ENCODE data around the gene ANKRD29. TPM values are rescaled to one million over a fixed set of nuclear protein-coding genes. Genes with fewer than 3 reads are reported as not detected.

Gene ANKRD29
- total and polyA plus RNA-seq, 10 of the 15 experiments (the other 5 are each of a cell fraction or from before 2014, with no cell fraction given), result 0.53 to 9.2 (median 1.6) TPM

DNA sequence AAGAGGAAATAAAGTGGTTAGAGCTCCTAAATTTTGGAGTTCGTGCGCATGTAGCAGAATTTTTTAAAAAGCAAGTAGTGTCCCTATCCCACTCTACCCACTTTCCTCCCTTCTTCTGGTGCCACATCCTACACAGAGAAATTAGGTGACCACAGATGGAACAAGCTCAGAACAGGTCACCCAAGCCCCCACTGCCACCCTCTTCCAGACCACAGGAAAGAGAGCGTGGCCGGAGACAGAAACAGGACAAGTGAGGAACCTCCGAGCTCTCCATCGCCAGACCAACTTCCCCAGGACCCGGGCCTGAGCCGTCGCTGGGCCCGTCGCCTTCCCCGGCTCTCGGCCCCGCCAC is 76.8 kb downstream of the ANKRD29 start:
- H3K27ac ChIP-seq (ENCODE audit: control insufficient read depth, insufficient read depth), result peak overlapping the region; percentile 96
- peak overlapping the region; percentile 82 for H3K4me2 ChIP-seq (ENCODE audit: control insufficient read depth, insufficient read depth)
- TF ChIP-seq NR2C1 (IDR thresholded peaks at IDR 0.05) (no peak), STAT3 (IDR thresholded peaks at IDR 0.05; ENCODE audit: low read depth, low read length) (no peak), MXI1 (IDR thresholded peaks at IDR 0.05; ENCODE audit: low read depth, low read length) (no peak), CREB1 (IDR thresholded peaks at IDR 0.05; ENCODE audit: low read depth) (no peak), ZSCAN29 (IDR thresholded peaks at IDR 0.05) (no peak), POLR2AphosphoS5 (IDR thresholded peaks at IDR 0.05; ENCODE audit: low read length) (no peak), HDAC6 (IDR thresholded peaks at IDR 0.05; ENCODE audit: unreplicated experiment) (no peak), NFYB (IDR thresholded peaks at IDR 0.05; ENCODE audit: insufficient read depth, low read depth, low read length) (no peak), BACH1 (IDR thresholded peaks at IDR 0.05; ENCODE audit: borderline replicate concordance) (no peak), NFXL1 (IDR thresholded peaks at IDR 0.05; ENCODE audit: borderline replicate concordance) (no peak)
- TF ChIP-seq, protein P1, sequence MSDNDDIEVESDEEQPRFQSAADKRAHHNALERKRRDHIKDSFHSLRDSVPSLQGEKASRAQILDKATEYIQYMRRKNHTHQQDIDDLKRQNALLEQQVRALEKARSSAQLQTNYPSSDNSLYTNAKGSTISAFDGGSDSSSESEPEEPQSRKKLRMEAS (IDR thresholded peaks at IDR 0.05; ENCODE audit: low read depth, low read length), result no peak
- TF ChIP-seq, protein P2, sequence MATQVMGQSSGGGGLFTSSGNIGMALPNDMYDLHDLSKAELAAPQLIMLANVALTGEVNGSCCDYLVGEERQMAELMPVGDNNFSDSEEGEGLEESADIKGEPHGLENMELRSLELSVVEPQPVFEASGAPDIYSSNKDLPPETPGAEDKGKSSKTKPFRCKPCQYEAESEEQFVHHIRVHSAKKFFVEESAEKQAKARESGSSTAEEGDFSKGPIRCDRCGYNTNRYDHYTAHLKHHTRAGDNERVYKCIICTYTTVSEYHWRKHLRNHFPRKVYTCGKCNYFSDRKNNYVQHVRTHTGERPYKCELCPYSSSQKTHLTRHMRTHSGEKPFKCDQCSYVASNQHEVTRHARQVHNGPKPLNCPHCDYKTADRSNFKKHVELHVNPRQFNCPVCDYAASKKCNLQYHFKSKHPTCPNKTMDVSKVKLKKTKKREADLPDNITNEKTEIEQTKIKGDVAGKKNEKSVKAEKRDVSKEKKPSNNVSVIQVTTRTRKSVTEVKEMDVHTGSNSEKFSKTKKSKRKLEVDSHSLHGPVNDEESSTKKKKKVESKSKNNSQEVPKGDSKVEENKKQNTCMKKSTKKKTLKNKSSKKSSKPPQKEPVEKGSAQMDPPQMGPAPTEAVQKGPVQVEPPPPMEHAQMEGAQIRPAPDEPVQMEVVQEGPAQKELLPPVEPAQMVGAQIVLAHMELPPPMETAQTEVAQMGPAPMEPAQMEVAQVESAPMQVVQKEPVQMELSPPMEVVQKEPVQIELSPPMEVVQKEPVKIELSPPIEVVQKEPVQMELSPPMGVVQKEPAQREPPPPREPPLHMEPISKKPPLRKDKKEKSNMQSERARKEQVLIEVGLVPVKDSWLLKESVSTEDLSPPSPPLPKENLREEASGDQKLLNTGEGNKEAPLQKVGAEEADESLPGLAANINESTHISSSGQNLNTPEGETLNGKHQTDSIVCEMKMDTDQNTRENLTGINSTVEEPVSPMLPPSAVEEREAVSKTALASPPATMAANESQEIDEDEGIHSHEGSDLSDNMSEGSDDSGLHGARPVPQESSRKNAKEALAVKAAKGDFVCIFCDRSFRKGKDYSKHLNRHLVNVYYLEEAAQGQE (IDR thresholded peaks at IDR 0.05; ENCODE audit: low read depth, low read length), result no peak
- TF ChIP-seq, protein P3, sequence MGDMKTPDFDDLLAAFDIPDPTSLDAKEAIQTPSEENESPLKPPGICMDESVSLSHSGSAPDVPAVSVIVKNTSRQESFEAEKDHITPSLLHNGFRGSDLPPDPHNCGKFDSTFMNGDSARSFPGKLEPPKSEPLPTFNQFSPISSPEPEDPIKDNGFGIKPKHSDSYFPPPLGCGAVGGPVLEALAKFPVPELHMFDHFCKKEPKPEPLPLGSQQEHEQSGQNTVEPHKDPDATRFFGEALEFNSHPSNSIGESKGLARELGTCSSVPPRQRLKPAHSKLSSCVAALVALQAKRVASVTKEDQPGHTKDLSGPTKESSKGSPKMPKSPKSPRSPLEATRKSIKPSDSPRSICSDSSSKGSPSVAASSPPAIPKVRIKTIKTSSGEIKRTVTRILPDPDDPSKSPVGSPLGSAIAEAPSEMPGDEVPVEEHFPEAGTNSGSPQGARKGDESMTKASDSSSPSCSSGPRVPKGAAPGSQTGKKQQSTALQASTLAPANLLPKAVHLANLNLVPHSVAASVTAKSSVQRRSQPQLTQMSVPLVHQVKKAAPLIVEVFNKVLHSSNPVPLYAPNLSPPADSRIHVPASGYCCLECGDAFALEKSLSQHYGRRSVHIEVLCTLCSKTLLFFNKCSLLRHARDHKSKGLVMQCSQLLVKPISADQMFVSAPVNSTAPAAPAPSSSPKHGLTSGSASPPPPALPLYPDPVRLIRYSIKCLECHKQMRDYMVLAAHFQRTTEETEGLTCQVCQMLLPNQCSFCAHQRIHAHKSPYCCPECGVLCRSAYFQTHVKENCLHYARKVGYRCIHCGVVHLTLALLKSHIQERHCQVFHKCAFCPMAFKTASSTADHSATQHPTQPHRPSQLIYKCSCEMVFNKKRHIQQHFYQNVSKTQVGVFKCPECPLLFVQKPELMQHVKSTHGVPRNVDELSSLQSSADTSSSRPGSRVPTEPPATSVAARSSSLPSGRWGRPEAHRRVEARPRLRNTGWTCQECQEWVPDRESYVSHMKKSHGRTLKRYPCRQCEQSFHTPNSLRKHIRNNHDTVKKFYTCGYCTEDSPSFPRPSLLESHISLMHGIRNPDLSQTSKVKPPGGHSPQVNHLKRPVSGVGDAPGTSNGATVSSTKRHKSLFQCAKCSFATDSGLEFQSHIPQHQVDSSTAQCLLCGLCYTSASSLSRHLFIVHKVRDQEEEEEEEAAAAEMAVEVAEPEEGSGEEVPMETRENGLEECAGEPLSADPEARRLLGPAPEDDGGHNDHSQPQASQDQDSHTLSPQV (IDR thresholded peaks at IDR 0.05), result no peak
- in situ Hi-C loops (cut with MboI) (no loop called here), intact Hi-C loops (cut with micrococcal nuclease; ENCODE audit: unreplicated experiment) (loop anchor here (2.0 to 5.0 kb wide), 3 partner anchors 33 to 81 kb away; no protein-coding TSS in a partner anchor)
- ATAC-seq (no peak), DNase-seq (ENCODE audit: low read depth, low spot score) (no peak), FAIRE-seq (no peak)
- peak overlapping the region; percentile 91 for H3K4me3 ChIP-seq
- H3K36me3 ChIP-seq (ENCODE audit: control insufficient read depth in 2 of 2, insufficient read depth in 2 of 2, low read length in 1 of 2), result no peaks in the 10 kb centered on the region
- CTCF ChIA-PET, result interaction anchor here (0.9 to 3.2 kb wide), 14 partner anchors 11 to 161 kb away, joined by 3 to 21 read pairs (median 4); no protein-coding TSS in a partner anchor
- POLR2A ChIA-PET, result interaction anchor here (0.6 to 2.8 kb wide), 12 partner anchors 10 to 1485 kb away, joined by 3 to 33 read pairs (median 4); partner anchors contain the start of gene RIOK3
- H3K9me3 ChIP-seq (replicated peaks; ENCODE audit: control insufficient read depth, insufficient read depth, low read length), result no peaks in the 10 kb centered on the region
- H3K4me1 ChIP-seq (ENCODE audit: control insufficient read depth, insufficient read depth, low read length), result peaks cover 7% of the 10 kb centered on the region; the same call in 1 of the 2 replicates
- peak overlapping the region; percentile 78 for H2AFZ ChIP-seq (ENCODE audit: control insufficient read depth, low read depth, low read length)
- RAD21 ChIA-PET (ENCODE audit: unreplicated experiment), result interaction anchor here (0.7 to 2.6 kb wide), 7 partner anchors 28 to 162 kb away, joined by 3 to 22 read pairs (median 4); no protein-coding TSS in a partner anchor
- H3K79me2 ChIP-seq (ENCODE audit: control insufficient read depth, insufficient read depth, low read length), result peaks cover 43% of the 10 kb centered on the region
- H4K20me1 ChIP-seq (ENCODE audit: control insufficient read depth, insufficient read depth), result no peaks in the 10 kb centered on the region
- SMC1A ChIA-PET (ENCODE audit: uncharacterized antibody, unreplicated experiment), result interaction anchor here (0.6 to 3.2 kb wide), 22 partner anchors 11 to 626 kb away, joined by 3 to 28 read pairs (median 4); no protein-coding TSS in a partner anchor
- WGBS (ENCODE audit: insufficient coverage, insufficient replicate concordance, low lambda C conversion rate, missing lambda C conversion rate), result 3% methylated on average over 14 of the region's 14 CpGs
- BruUV-seq (replicated peaks), result no TSS peak
- peak overlapping the region; percentile 87 for H3K9ac ChIP-seq (ENCODE audit: control insufficient read depth, insufficient read depth, low read length)
- no peaks in the 10 kb centered on the region for H3K27me3 ChIP-seq (replicated peaks in 1 of 2; ENCODE audit: control insufficient read depth in 2 of 2, insufficient read depth in 2 of 2, low read length in 1 of 2)
